ENCODE data around the gene INSL3. TPM values are rescaled to one million over a fixed set of nuclear protein-coding genes. Genes with fewer than 3 reads are reported as not detected.

Gene INSL3, protein sequence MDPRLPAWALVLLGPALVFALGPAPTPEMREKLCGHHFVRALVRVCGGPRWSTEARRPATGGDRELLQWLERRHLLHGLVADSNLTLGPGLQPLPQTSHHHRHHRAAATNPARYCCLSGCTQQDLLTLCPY
- polyA plus RNA-seq (2013, experiment 1 of 2) = 2.2 TPM
- polyA plus RNA-seq (2013, experiment 2 of 2) = 1.8 TPM

GRCh38 chr19:17821190-17821589 is at the start of gene INSL3:
Gene INSL3 (minus strand): TSS chr19:17821519. CDS start chr19:17821506, 13 bp downstream.
- H3K9ac ChIP-seq (ENCODE audit: low read depth, low read length, poor library complexity) = peak within 1 kb of the TSS; percentile 44
- no peaks in the 10 kb centered on the region for H3K36me3 ChIP-seq (replicated peaks in 1 of 2; ENCODE audit: control insufficient read depth in 2 of 2, insufficient read depth in 2 of 2, low read length in 2 of 2)
- peak within 1 kb of the TSS; percentile 10 for H2BK12ac ChIP-seq (ENCODE audit: low read length)
- H3K4me3 ChIP-seq (ENCODE audit: low read length in 2 of 2) = no peak within 1 kb of the TSS
- H2AK5ac ChIP-seq (ENCODE audit: low read depth, low read length) = no peak within 1 kb of the TSS
- H3K4me1 ChIP-seq (ENCODE audit: control insufficient read depth in 2 of 2, insufficient read depth in 1 of 2, low read depth in 1 of 2, low read length in 2 of 2) = no peaks in the 10 kb centered on the region
- peak within 1 kb of the TSS; percentile 43 for H4K8ac ChIP-seq (ENCODE audit: low read depth, low read length)
- H3K23ac ChIP-seq (ENCODE audit: low read depth, low read length, poor library complexity) = peak within 1 kb of the TSS; percentile 89
- H3K9me3 ChIP-seq (replicated peaks in 1 of 2; ENCODE audit: control insufficient read depth in 2 of 2, insufficient read depth in 1 of 2, low read depth in 1 of 2, low read length in 2 of 2) = no peaks in the 10 kb centered on the region
- no peak within 1 kb of the TSS for H2BK120ac ChIP-seq (ENCODE audit: low read depth, low read length)
- H2AFZ ChIP-seq (ENCODE audit: low read length) = no peak within 1 kb of the TSS
- no peak within 1 kb of the TSS for H3K14ac ChIP-seq (ENCODE audit: low read length)
- whole genome bisulfite sequencing, 2 donors (ENCODE audit: extremely low coverage in 2 of 2, insufficient read length in 2 of 2, insufficient replicate concordance in 1 of 2) = no CpG with 5 or more reads among the region's 34 CpGs
- H3K18ac ChIP-seq (ENCODE audit: low read length) = peak within 1 kb of the TSS; percentile 80
- H3K4ac ChIP-seq (ENCODE audit: low read length) = no peak within 1 kb of the TSS
- no peak for DNase-seq (ENCODE audit: low spot score)
- H3K27ac ChIP-seq (replicated peaks; ENCODE audit: low read length) = no peak within 1 kb of the TSS
- no peaks in the 10 kb centered on the region for H3K27me3 ChIP-seq (ENCODE audit: control insufficient read depth in 3 of 3, insufficient read depth in 3 of 3, low read depth in 1 of 3, low read length in 3 of 3)
- H3K4me2 ChIP-seq (ENCODE audit: insufficient read depth, low read length, poor library complexity, severe bottlenecking) = no peak within 1 kb of the TSS
- no peak within 1 kb of the TSS for H4K91ac ChIP-seq (ENCODE audit: low read depth, low read length, poor library complexity)
- no peaks in the 10 kb centered on the region for H3K79me1 ChIP-seq (ENCODE audit: low read depth, low read length)
- H2BK5ac ChIP-seq (ENCODE audit: low read length) = no peak within 1 kb of the TSS
- no peak within 1 kb of the TSS for H2BK15ac ChIP-seq (ENCODE audit: low read length)

GRCh38 chr19:17869114-17869608 is 47.8 kb upstream of the INSL3 start:
- no peak overlapping the region for H2AK5ac ChIP-seq (ENCODE audit: low read depth, low read length)
- peaks cover 2 to 45% (median 30%) of the 10 kb centered on the region in 3 experiments for H3K27me3 ChIP-seq (ENCODE audit: control insufficient read depth in 3 of 3, insufficient read depth in 3 of 3, low read depth in 1 of 3, low read length in 3 of 3)
- H3K14ac ChIP-seq (ENCODE audit: low read length) = no peak overlapping the region
- no CpG with 5 or more reads among the region's 11 CpGs for WGBS, 2 donors (ENCODE audit: extremely low coverage in 2 of 2, insufficient read length in 2 of 2, insufficient replicate concordance in 1 of 2)
- no peak overlapping the region for H4K91ac ChIP-seq (ENCODE audit: low read depth, low read length, poor library complexity)
- H3K9ac ChIP-seq (ENCODE audit: low read depth, low read length, poor library complexity) = peak overlapping the region; percentile 27
- no peak overlapping the region for H2BK120ac ChIP-seq (ENCODE audit: low read depth, low read length)
- H3K36me3 ChIP-seq (replicated peaks in 1 of 2; ENCODE audit: control insufficient read depth in 2 of 2, insufficient read depth in 2 of 2, low read length in 2 of 2) = peaks cover 8 to 21% of the 10 kb centered on the region in 2 donors
- no peak overlapping the region for H3K27ac ChIP-seq (replicated peaks; ENCODE audit: low read length)
- H3K4ac ChIP-seq (ENCODE audit: low read length) = no peak overlapping the region
- H3K4me1 ChIP-seq (ENCODE audit: control insufficient read depth in 2 of 2, insufficient read depth in 1 of 2, low read depth in 1 of 2, low read length in 2 of 2) = peaks cover 0 to 3% of the 10 kb centered on the region in 2 donors
- H2BK12ac ChIP-seq (ENCODE audit: low read length) = no peak overlapping the region
- no peak overlapping the region for H2BK15ac ChIP-seq (ENCODE audit: low read length)
- no peak overlapping the region for H4K8ac ChIP-seq (ENCODE audit: low read depth, low read length)
- H2BK5ac ChIP-seq (ENCODE audit: low read length) = no peak overlapping the region
- no peak overlapping the region for H2AFZ ChIP-seq (ENCODE audit: low read length)
- H3K18ac ChIP-seq (ENCODE audit: low read length) = no peak overlapping the region
- no peak overlapping the region for H3K4me2 ChIP-seq (ENCODE audit: insufficient read depth, low read length, poor library complexity, severe bottlenecking)
- no peak overlapping the region for H3K23ac ChIP-seq (ENCODE audit: low read depth, low read length, poor library complexity)
- peaks cover 5% of the 10 kb centered on the region for H3K79me1 ChIP-seq (ENCODE audit: low read depth, low read length)
- DNase-seq (ENCODE audit: low spot score) = no peak
- no peak overlapping the region for H3K4me3 ChIP-seq (ENCODE audit: low read length in 2 of 2)
- no peaks in the 10 kb centered on the region for H3K9me3 ChIP-seq (replicated peaks in 1 of 2; ENCODE audit: control insufficient read depth in 2 of 2, insufficient read depth in 1 of 2, low read depth in 1 of 2, low read length in 2 of 2)

GRCh38 chr19:17868669-17869068 is 47.4 kb upstream of the INSL3 start:
- Histone ChIP-seq H3K4ac (ENCODE audit: low read length) (no peak overlapping the region), H3K4me3 (ENCODE audit: low read length in 2 of 2) (no peak overlapping the region), H3K4me2 (ENCODE audit: insufficient read depth, low read length, poor library complexity, severe bottlenecking) (no peak overlapping the region), H4K8ac (ENCODE audit: low read depth, low read length) (no peak overlapping the region), H2AK5ac (ENCODE audit: low read depth, low read length) (no peak overlapping the region), H3K18ac (ENCODE audit: low read length) (no peak overlapping the region), H2BK15ac (ENCODE audit: low read length) (no peak overlapping the region), H3K9me3 (replicated peaks in 1 of 2; ENCODE audit: control insufficient read depth in 2 of 2, insufficient read depth in 1 of 2, low read depth in 1 of 2, low read length in 2 of 2) (no peaks in the 10 kb centered on the region), H3K27me3 (ENCODE audit: control insufficient read depth in 3 of 3, insufficient read depth in 3 of 3, low read depth in 1 of 3, low read length in 3 of 3) (peaks cover under 1 to 41% (median 27%) of the 10 kb centered on the region in 3 experiments), H3K79me1 (ENCODE audit: low read depth, low read length) (peaks cover 5% of the 10 kb centered on the region), H3K14ac (ENCODE audit: low read length) (no peak overlapping the region), H2BK120ac (ENCODE audit: low read depth, low read length) (no peak overlapping the region), H4K91ac (ENCODE audit: low read depth, low read length, poor library complexity) (no peak overlapping the region), H2BK5ac (ENCODE audit: low read length) (no peak overlapping the region), H2AFZ (ENCODE audit: low read length) (no peak overlapping the region), H2BK12ac (ENCODE audit: low read length) (no peak overlapping the region), H3K23ac (ENCODE audit: low read depth, low read length, poor library complexity) (no peak overlapping the region), H3K4me1 (ENCODE audit: control insufficient read depth in 2 of 2, insufficient read depth in 1 of 2, low read depth in 1 of 2, low read length in 2 of 2) (peaks cover 0 to under 1% of the 10 kb centered on the region in 2 donors), H3K27ac (replicated peaks; ENCODE audit: low read length) (no peak overlapping the region), H3K36me3 (replicated peaks in 1 of 2; ENCODE audit: control insufficient read depth in 2 of 2, insufficient read depth in 2 of 2, low read length in 2 of 2) (peaks cover 13 to 26% of the 10 kb centered on the region in 2 donors), H3K9ac (ENCODE audit: low read depth, low read length, poor library complexity) (no peak overlapping the region)
- no CpG with 5 or more reads among the region's 6 CpGs for WGBS, 2 donors (ENCODE audit: extremely low coverage in 2 of 2, insufficient read length in 2 of 2, insufficient replicate concordance in 1 of 2)
- no peak for DNase-seq (ENCODE audit: low spot score)

DNA sequence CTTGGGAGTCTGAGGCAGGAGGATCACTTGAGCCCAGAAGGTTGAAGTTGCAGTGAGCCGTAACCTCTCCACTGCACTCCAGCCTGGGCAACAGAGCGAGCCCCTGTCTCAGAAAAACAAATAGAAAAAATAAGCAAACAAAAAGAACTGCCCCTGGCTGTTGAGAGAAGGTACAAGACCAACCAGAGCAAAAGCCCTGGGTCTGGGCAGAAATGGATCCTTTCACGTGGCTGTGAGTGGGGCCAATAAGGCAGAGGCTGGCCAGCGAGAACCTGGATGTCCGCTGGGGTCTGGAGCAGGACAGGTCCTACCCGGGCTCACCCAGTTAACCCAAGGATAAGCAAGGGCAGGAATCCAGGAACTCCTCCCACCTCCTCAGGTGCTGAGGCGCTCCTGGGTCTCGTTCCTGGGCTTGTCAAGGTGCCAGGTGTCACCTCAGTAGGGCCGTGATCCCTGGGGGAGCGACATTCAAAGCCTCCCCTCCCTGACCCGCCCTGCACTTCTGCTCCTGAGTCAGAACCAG is 45.7 kb upstream of the INSL3 start:
- no peak overlapping the region for H2AK5ac ChIP-seq (ENCODE audit: low read depth, low read length)

More for the DNA sequence above, 45.7 kb upstream of the INSL3 start:
- WGBS, 2 donors (ENCODE audit: extremely low coverage in 2 of 2, insufficient read length in 2 of 2, insufficient replicate concordance in 1 of 2) = no CpG with 5 or more reads among the region's 11 CpGs
- Histone ChIP-seq H3K27ac (replicated peaks; ENCODE audit: low read length) (no peak overlapping the region), H3K4me1 (ENCODE audit: control insufficient read depth in 2 of 2, insufficient read depth in 1 of 2, low read depth in 1 of 2, low read length in 2 of 2) (no peaks in the 10 kb centered on the region), H3K4ac (ENCODE audit: low read length) (no peak overlapping the region), H3K9me3 (replicated peaks in 1 of 2; ENCODE audit: control insufficient read depth in 2 of 2, insufficient read depth in 1 of 2, low read depth in 1 of 2, low read length in 2 of 2) (peaks cover 0 to 2% of the 10 kb centered on the region in 2 donors), H2BK120ac (ENCODE audit: low read depth, low read length) (no peak overlapping the region), H4K8ac (ENCODE audit: low read depth, low read length) (no peak overlapping the region), H2BK12ac (ENCODE audit: low read length) (no peak overlapping the region), H2AFZ (ENCODE audit: low read length) (no peak overlapping the region), H4K91ac (ENCODE audit: low read depth, low read length, poor library complexity) (no peak overlapping the region), H2BK15ac (ENCODE audit: low read length) (no peak overlapping the region), H3K36me3 (replicated peaks in 1 of 2; ENCODE audit: control insufficient read depth in 2 of 2, insufficient read depth in 2 of 2, low read length in 2 of 2) (peaks cover 29 to 43% of the 10 kb centered on the region in 2 donors), H3K4me2 (ENCODE audit: insufficient read depth, low read length, poor library complexity, severe bottlenecking) (no peak overlapping the region), H2BK5ac (ENCODE audit: low read length) (no peak overlapping the region), H3K4me3 (ENCODE audit: low read length in 2 of 2) (no peak overlapping the region), H3K14ac (ENCODE audit: low read length) (no peak overlapping the region), H3K23ac (ENCODE audit: low read depth, low read length, poor library complexity) (no peak overlapping the region), H3K18ac (ENCODE audit: low read length) (no peak overlapping the region), H3K79me1 (ENCODE audit: low read depth, low read length) (peaks cover 10% of the 10 kb centered on the region), H3K27me3 (ENCODE audit: control insufficient read depth in 3 of 3, insufficient read depth in 3 of 3, low read depth in 1 of 3, low read length in 3 of 3) (peaks cover 0 to 29% (median 16%) of the 10 kb centered on the region in 3 experiments), H3K9ac (ENCODE audit: low read depth, low read length, poor library complexity) (peak overlapping the region; percentile 61)
- DNase-seq (ENCODE audit: low spot score) = no peak
